Erythroblast (primary cell): ENCODE data around the gene CD2BP2.
"Not testable (repeated sequence)": the region's sequence is repeated elsewhere in the genome, so short reads cannot be mapped to it uniquely, and the experiment has no call there.

ENCODE experiments used
- DNase-seq, 2 experiments: peaks; one replicate each; lab custom pipeline; 2025; lab: John Stamatoyannopoulos, UW
- GATA1 ChIP-seq: IDR thresholded peaks from 2 replicates; pipeline ENCODE4 v1.6.1; 2011; ENCODE audit warnings: low read depth, mild to moderate bottlenecking, control low read depth, low read length, moderate library complexity
- POLR2A ChIP-seq: IDR thresholded peaks from 2 replicates; pipeline ENCODE4 v1.6.1; 2011; ENCODE audit warnings: mild to moderate bottlenecking, low read length

Gene CD2BP2

DNA sequence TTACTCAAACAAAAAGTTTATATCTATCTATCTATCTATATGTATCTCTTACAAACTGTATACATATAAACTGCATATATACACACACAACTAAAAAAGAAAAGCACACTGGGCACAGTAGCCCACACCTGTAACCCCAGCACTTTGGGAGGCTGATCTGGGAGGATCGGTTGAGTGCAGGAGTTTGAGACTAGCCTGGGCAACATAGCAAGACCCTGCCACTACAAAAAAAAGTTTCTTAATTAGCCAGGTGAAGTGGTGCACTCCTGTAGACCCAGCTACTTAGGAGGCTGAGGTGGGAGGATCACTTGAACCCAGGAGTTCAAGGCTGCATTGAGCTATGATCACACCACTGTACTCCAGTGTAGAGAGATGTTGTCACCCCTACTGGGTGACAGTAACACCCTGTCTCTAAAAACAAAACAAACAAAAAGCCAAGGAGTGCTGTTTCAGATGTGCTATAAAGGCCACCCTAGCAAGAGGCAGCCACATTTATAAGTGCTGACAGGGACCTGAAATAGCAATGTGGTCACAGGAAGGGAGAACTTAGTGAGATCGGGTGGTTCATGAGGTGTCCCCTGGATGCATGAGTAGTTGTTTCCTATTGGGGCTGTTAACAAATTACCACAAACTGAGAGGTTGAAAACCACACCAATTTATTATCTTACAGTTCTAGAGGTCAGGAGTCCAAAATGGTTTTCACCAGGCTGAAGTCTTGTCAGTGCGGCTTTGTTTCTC, 4.8 kb downstream of the CD2BP2 start:
- TF ChIP-seq GATA1 (no peak), POLR2A (no peak)
- no peak for DNase-seq

DNA sequence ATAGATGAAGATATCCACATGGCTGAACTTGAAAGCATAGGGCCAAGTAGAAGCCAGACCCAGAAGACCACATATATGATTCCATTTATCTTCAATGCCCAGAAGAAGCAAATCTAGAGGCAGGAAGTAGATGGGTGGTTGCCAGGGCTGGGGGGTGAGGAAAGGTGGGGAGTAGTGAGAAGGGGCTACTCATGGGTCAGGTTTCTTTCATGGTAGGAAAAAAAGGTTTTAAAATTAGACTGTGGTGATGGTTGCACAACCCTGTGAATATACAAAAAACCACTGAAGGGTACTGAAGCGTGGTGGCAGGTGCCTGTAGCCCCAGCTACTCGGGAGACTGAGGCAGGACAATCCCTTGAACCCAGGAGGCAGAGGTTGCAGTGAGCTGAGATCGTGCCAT, 5.4 kb downstream of the CD2BP2 start:
- no peak for DNase-seq
- no peak for TF ChIP-seq GATA1
- no peak for TF ChIP-seq POLR2A

DNA sequence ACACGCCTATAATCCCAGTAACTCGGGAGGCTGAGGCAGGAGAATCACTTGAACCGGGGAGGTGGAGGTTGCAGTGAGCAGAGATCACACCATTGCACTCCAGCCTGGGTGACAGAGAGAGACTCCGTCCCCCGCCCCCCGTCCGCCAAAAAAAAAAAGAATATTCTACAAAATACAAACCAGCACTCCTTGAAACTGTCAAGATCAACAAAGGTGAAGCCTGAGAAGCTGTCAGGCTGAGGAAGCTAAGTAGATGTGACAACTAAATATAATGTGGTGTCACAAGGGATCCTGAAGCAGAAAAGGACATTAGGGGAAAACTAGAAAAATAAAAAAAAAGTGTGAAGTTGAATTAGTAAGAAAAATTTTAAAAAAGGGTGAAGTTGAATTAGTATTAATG, 6.2 kb downstream of the CD2BP2 start:
- no peak for DNase-seq
- TF ChIP-seq GATA1 (no peak), POLR2A (no peak)

DNA sequence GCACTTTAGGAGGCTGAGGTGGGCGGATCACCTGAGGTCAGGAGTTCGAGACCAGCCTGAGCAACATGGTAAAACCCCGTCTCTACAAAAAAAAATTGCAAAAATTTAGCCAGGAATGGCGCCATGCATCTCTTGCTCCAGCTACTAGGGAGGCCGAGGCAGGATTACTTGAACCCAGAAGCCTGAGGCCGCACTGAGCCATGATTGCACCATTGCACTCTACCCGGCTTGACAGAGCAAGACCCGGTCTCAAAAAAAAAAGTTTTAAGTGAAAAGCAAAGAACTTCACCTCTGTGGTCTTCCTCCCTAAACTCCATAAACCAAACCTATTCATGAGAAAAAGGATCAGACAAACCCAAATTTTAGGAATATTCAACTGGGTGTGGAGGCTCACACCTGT, 7.0 kb downstream of the CD2BP2 start:
- no peak for DNase-seq
- TF ChIP-seq GATA1 (no peak), POLR2A (no peak)

DNA sequence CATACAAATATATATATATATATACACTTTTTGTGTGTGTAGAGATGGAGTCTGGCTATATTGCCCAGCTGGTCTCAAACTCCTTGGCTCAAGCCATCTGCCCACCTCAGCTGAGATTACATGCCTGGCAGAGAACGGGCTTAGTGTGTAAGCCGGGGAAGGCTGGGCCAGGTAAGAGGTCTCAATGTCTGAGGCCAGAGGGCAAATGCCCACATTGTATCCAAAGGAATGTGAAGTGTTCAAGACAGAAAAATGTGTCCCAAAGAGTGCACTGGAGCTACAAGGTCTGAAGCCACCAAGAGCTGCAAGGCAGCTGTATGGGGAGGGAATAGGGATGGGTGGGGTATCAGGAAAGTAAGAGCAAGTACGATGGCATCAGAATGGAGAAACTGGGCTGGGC, 8.8 kb downstream of the CD2BP2 start:
- DNase-seq, result no peak
- TF ChIP-seq GATA1, result no peak
- TF ChIP-seq POLR2A, result no peak

DNA sequence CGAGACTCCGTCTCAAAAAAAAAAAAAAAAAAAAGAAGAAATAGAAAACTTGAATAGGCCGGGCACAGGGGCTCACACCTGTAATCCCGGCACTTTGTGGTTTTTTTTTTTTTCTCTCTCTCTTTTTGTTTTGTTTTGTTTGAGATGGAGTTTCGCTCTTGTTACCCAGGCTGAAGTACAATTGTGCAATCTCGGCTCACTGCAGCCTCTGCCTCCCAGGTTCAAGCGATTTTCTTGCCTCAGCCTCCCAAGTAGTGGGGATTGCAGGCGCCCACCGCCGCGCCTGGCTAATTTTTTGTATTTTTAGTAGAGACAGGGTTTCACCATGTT, 11.7 kb downstream of the CD2BP2 start:
- DNase-seq, result not testable (repeated sequence)

DNA sequence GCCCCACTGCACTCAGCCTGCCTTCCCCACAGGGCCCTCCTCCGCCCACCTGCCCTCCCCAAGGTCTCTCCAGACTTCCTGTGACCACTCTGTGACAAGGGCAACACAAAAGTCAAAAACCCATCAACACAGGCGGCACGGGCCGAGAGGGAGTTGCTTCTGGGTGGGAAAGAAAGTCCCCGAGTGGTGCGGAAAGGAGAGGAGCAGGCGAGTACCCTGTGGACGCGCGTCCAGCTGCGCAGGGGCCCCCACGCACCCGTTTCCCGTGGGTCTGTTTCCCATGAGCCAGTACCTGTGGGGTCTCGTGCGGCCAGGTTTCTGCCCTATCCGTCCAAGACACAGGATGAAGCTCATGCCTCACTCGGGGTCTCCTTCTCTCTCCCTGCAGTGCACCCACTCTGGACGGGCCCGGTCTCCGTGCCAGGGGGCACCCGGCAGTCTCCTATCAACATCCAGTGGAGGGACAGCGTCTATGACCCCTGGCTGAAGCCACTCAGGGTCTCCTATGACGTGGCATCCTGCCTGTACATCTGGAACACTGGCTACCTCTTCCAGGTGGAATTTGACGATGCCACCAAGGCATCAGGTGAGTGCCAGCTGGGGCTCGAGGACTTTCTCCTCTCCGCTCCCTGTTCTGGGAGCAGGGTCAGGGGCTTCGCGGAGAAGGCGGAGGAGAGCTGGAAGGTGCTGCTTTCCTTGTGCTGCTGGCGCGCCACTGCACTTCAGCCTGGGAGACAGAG, 12.2 kb downstream of the CD2BP2 start:
- no peak for TF ChIP-seq GATA1
- TF ChIP-seq POLR2A, result no peak

DNA sequence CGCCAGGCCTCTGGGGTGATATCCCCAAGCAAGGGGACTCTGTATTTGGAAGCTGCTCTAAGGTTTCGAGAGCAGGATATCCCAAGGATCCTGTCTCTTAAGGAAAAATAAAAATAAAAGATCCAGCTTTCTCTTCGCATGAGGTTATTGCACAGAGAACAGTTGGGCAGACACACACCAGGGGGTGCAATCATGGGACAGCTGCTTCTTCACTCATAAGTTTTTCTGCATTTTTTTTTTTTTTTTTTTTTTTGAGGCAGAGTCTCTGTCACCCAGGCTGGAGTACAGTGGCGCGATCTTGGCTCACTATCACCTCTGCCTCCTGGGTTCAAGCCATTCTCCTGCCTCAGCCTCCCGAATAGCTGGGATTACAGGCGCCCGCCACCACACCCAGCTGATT, 13.1 kb downstream of the CD2BP2 start:
- DNase-seq, result not testable (repeated sequence)

More for the DNA sequence above, 12.2 kb downstream of the CD2BP2 start:
- no peak for DNase-seq

DNA sequence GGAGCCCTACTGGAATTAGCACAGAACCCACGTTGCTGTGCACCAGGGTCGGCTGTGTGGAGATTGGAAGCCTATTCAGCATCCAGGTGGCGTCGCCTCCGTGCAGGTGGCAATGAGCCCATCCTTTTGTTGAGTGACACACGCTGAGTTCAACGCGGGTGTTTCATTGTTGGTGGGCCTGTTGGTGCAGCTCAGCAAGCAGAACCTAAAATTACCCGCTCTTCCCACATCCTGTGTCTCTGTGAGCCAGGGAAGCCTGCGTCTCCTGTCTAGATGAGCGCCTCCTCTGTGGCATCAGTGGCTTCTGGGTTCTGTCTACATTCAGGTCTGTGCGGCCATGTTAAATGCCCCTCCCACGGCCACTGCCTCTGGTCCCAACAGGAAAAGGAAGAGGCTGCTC, 14.5 kb downstream of the CD2BP2 start:
- no peak for DNase-seq
- TF ChIP-seq GATA1 (no peak), POLR2A (no peak)

DNA sequence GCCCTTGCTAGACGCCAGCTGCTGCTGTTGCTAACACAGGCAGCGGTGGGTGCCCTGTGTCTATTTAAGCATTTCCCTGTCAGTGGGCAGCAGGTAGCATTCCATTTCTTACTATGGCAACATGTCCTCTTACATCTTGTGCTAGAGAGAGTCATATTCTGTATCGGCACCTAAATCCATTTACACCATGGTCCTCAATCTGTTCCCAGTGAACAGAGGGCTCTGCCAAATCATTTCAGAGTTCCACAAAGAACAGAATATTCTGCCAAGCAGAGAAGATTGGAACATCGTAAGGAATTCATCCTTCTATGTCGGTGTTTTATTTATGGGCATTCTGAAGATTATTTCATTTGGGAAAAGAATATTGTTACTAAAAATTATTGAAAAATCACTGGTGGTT, 16.4 kb downstream of the CD2BP2 start:
- DNase-seq, result not testable (repeated sequence)

DNA sequence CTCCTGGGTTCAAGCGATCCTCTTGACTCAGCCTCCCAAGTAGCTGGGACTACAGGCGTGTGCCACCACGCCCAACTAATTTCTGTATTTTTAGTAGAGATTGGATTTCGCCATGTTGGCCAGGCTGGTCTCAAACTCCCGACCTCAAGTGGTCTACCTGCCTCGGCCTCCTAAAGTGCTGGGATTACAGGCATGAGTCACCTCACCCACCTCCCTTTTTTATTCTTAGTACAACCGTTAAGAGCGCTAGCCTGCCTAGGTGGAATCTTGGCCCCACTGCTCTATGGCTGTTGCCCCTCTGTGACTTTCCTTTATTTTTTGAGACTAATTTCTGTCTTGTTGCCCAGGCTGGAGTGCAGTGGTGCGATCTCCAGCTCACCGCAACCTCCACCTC, 17.1 kb downstream of the CD2BP2 start:
- not testable (repeated sequence) for DNase-seq

DNA sequence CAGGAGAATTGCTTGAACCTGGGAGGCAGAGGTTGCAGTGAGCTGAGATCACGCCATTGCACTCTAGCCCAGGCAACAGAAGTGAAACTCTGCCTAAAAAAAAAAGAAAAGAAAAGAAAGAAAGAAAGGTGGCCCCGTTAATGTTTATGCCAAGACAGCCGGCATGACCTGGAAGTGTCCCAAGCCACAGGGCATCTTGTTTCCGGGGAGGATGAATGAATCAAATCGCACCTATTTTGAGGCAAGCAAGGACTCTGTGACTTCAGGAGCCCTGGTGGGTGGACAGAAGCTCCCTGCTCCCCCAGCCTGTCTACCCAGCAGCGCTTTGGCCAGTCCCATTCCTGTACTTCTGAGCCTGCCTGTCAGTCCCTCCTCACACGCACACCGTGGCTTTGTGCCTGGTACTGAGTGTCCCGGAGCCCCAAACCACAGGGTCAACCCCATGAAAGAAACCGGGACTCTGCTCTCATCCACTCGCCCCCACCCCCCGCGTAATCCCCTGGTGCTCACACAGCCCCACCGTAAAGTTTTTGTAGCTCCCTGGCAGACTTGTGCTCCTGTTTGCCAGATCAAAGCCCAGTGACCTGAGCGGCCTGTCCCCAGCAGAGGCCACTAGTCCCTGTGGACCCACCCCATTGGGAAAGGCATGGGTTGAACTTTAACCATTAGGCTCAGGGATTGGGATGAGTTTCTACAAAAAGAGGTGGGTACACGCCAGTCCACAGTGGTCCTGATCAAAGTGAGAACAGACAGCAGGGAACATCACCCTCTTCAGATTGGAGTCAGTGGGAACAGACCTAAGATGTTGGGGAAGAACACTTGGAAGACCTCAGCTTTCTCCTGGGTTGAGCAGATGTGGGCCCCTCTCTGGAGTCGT, 19.3 kb downstream of the CD2BP2 start:
- DNase-seq, result no peak
- no peak for TF ChIP-seq POLR2A
- TF ChIP-seq GATA1, result no peak

DNA sequence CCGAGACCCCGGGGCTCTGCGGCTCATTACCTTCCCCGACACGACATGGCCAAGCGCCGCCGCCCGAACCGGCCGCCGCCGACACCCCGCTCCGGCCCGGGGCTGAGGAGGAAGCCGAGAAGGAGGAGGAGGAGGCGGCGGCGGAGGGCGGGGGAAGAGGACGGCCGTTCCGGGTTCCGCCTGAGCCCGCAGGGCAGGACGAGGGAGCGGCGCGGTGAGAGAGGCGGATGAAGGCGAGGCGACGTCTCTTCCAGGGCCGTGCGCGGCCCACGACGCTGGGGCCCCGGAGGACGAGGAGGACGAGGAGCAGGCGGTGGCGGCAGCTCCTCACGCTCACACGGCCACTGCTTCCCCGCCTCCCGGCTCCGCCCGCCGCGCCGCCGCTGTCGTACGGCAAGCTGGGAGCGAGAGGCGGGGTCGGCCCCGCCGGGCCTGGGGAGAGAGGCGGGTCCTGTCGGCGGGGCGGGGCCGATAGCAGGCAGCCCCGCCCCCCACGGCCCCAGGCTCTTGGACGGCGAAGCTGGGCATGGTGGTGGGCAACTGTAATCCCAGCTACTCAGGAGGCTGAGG, 20.0 kb downstream of the CD2BP2 start:
- peak; percentile 69 for TF ChIP-seq POLR2A

DNA sequence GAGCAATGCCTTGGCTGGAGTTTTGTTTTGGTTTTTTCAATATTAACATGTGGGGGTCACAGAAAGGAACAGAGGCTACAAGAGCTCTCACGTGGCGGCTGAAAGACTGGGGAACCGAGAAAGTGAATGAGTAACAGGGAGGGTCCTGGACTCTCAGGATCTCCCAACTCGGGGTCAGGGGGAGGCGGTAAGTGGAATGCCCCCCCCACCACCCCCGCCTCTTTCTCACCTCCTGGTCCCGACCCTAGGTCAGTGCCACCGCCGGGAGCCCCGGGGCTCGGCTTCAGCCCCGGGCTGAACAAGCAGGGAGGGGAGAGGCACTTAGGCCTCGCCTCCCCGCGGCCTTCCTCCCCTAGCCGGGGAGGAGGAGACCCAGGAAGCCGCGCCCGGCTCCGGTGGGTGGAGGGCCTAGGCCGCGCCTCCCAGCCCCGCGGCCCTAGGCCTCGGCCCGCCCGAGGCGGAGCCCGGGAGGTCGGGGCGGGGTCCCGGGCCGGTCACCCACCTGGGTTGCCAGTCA, 20.6 kb downstream of the CD2BP2 start:
- peak; percentile 88 to 92 for DNase-seq
- peak; percentile 9 for TF ChIP-seq POLR2A

More for the DNA sequence above, 20.0 kb downstream of the CD2BP2 start:
- DNase-seq, result peak; percentile 88 to 92

DNA sequence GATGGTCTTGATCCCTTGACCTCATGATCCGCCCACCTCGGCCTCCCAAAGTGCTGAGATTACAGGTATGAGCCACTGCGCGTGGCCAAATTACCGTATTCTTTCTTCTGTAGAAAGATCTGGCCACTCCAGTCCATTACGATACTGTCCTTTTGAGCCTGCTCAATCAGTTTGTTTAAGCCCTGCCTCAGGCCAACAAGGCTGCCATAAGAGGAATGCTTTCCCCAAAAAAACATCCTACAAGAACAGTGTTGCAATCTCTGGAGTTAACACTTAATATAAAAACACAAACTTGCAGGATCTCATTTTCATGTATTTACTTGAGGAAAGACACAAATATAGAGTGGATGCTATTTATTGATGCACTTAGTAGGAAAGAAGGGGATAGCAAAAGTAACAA, 30.9 kb downstream of the CD2BP2 start:
- DNase-seq, result not testable (repeated sequence)

DNA sequence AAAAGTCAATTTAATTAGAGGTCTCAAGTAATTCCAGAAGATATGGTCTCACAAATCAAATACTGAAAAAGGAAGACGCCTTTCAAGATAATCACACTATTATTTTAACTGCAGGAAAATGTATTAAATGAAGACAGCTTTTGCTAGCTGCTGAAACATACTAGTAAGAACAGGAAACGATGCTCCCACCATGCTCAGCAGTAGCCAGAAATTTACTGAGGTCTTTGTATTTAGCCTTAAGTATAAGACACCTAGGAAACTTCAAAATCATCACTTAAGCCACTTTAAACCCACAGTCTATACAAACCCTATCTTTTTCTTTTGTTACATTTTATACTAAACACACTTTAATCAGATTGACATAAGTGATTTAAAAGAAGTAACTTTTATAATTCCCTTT, 36.5 kb downstream of the CD2BP2 start:
- DNase-seq, result not testable (repeated sequence)

DNA sequence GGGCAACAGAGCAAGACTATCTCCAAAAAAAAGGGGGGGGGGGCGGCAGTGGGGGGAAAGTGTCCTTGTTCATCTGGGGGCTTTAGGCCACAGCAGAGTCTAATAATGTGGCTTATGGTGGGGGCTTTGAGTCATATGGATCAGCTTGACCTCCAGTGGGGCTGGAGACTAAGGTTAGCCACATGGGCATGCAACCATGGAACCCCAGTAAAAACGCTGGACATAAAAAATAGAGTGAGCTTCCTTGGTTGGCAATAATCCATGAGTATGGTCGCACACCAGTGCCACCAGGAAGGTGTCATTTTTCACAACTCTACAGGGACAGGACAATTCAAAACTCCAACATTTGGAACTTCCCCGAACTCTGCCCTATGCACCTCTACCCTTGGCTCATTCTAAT, 44.2 kb downstream of the CD2BP2 start:
- DNase-seq, result not testable (repeated sequence)

DNA sequence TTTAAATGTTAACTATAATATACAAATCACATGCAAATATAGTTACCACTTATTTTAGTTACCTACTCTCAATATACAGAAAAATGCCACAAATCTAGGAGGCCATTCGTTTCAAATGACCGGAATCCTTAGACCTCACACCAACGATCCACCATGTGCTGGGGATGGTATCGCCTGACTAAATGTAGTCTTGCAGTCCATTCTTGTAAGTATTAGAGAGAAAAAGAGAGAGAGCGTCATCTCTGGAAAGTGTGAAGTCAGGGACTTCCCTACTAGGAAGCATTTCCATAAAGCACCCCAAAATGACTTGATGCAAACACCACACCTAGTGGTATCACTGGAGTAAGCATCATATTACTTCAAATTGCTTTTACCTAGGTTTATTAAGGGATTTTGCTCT, 45.9 kb downstream of the CD2BP2 start:
- not testable (repeated sequence) for DNase-seq
